ENCODE measurements around the gene ADRA2B.
"Not testable (repeated sequence)": the region's sequence is repeated elsewhere in the genome, so short reads cannot be mapped to it uniquely, and the experiment has no call there.

Gene ADRA2B

GRCh38 chr2:96065954-96066353 is 50.4 kb downstream of the ADRA2B start:
- not testable (repeated sequence) for DNase-seq (ENCODE audit: low spot score)

DNA sequence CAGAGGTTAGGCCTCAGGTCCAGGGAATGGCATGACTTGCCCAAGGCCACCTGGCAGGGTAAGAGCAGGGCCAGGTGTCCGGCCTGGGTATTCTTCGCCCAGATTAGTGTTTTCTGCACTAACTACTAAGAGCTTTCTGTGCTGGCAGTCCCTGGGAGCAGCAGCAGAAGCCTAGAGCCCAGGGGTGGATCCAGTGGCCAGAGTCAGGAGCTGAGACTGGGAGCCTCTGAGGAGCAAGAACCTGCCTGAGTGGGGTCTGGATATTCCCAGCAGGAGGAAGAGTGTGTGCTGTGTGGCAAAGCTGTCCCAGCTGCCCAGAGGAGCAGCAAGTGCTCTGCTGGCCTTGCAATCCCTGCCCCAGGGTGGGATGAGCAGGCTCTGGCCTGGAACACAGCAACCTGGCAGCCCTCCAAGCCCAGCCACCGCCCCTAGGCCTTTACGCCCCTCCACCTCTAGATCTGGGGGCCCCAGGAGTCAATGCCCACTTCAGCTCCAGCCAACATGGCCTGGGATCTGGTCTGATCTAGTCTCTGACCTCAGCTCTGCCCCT is 50.9 kb downstream of the ADRA2B start:
- DNase-seq (ENCODE audit: low spot score): no peak

DNA sequence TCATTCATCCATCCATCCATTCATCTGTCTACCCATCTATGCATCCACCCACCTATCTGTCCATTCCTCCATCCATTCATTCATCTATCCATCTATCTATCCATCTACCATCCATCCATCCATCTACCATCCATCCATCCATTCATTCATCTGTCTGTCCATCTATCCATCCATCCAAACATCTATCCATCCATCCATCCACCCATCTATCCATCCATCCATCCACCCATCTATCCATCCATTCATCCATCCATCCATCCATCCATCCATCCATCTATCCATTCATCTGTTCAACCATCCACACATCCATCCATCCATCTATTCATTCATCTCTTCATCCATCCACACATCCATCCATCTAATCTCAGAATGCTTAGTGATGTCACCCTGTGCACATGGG is 51.6 kb downstream of the ADRA2B start:
- not testable (repeated sequence) for DNase-seq (ENCODE audit: low spot score)

- DNase-seq (ENCODE audit: low spot score): not testable (repeated sequence)
Observed at GRCh38 chr2:96064047-96064675, 52.2 kb downstream of the ADRA2B start.

DNA sequence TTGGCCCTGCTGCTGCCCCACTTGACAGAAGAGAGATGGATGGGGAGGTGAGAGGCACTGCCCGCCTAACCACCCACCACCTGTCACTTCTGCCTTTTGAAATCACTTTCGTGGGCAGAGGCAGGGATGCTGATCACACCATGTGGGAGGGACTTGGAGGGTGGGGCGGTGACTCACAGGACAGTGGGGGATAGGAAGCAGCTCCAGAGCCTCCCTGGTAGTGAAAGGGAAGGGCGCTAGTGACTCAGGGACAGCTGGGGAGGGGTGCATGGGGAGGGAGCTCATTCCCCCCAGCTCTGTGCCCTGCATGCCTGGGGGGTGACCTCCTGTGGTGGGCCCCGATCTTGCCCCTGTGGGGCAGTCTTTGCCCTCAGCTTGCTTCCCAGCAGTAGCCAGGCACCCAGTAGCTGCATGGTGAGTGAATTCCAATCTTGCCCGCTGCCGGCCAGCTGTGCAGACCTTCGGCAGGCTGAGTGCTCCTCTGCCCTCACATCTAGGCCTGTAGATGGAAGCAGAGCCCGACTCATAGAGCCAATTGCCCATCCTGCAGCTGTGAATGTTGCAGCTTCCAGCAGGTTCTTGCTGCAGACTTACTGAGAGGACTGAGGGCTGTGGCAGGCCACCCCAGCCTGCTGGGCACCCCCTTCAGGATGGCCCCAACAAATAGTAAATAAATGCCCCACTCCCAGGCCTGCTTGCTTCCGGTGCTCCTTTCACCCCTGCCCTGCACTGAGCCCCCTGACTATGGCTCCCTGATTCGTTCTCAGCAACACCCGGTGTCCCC is 53.1 kb downstream of the ADRA2B start:
- DNase-seq (ENCODE audit: low spot score): not testable (repeated sequence)

Data from hematopoietic multipotent progenitor cell treated with erythropoietin and hydrocortisone succinate and interleukin-3 and kit ligand, for 17 days (in vitro differentiated cells).